Psoas muscle (tissue), 8 donors: ENCODE results near the gene RPSA. TPM values are rescaled to one million over a fixed set of nuclear protein-coding genes. Genes with fewer than 3 reads are reported as not detected.
A peak's percentile ranks its signal among the peaks of the same experiment; 100 is the strongest.

ENCODE experiments used
- ATAC-seq, 4 donors: fragments of 200-7000 bp; cut with Tn5 transposase; one replicate each; pipeline ENCODE4 v1.9.1; 2020; ENCODE audit warnings: moderate library complexity in 3 of 4, mild to moderate bottlenecking in 2 of 4
- DNase-seq, 2 donors: peaks; one replicate each; pipeline ENCODE4 v3.0.0-alpha.2; 2020
- H3K27ac ChIP-seq: fragments of 200-600 bp; one replicate; pipeline ENCODE4 v1.8.0; 2022
- H3K27me3 ChIP-seq, 3 donors: fragments of 200-600 bp in 1 of 3; one replicate each; pipeline versions ENCODE4 v1.6.1 to v1.8.0; 2013 to 2022; ENCODE audit warnings: low read length in 2 of 3, mild to moderate bottlenecking in 2 of 3, moderate library complexity in 1 of 3; ENCODE audit not compliant: insufficient read depth in 3 of 3
- H3K36me3 ChIP-seq, 2 donors: fragments of 200-600 bp in 1 of 2; one replicate each; pipeline versions ENCODE4 v1.6.1 to v1.8.0; 2013 to 2022; ENCODE audit warnings: low read depth in 1 of 2, mild to moderate bottlenecking in 1 of 2, moderate library complexity in 1 of 2; ENCODE audit not compliant: insufficient read depth in 1 of 2
- H3K4me1 ChIP-seq: fragments of 200-600 bp; one replicate; pipeline ENCODE4 v1.8.0; 2022
- H3K4me3 ChIP-seq: fragments of 200-600 bp; one replicate; pipeline ENCODE4 v1.8.0; 2022; ENCODE audit warnings: mild to moderate bottlenecking
- H3K9me3 ChIP-seq: fragments of 200-600 bp; one replicate; pipeline ENCODE4 v1.8.0; 2022
- WGBS, 3 donors: extraction: QIAGEN DNeasy Blood & Tissue Kit; methylation state at CpG; one replicate each; pipeline versions ENCODE4 v1.1.6 to v1.1.7; 2013; 5-methylcytosine and 5-hydroxymethylcytosine counted together
- intact Hi-C, 2 donors: fragments of 100-400 bp; cut with DNase I; formaldehyde crosslinking; loops; one replicate each; pipeline versions ENCODE4 v1.11.0 to v1.14.2; 2022
- polyA plus RNA-seq, 3 donors: library from polyadenylated mRNA; stranded (reverse); fragments of 200-250 nt; gene quantifications; one replicate each; pipeline ENCODE4 v1.2.3, GENCODE V29; 2013
- total RNA-seq, 4 donors: library from RNA; stranded (reverse); fragmentation: NEBNext Ultra II Directional in 2 of 4; extraction: Animal tissue kit (Norgen Biotek cat#: 25700) in 2 of 4; gene quantifications; one replicate each; pipeline versions ENCODE4 v1.2.1 to v1.2.4, GENCODE V29; 2021 to 2023
- TF ChIP-seq, protein P1 (sequence below): fragments of 200-600 bp; IDR thresholded peaks from one replicate; pipeline ENCODE4 v1.8.0; 2022; ENCODE audit warnings: antibody characterized with exemption
- donor health status: healthy with polysubstance abuse.
- donor health status: DM: no; HTN: no; CAD: no; lungs with moderate emphysema.
- donor health status: Bipolar disorder and iron deficiency.
- donor health status: healthy.
- donor health status: DM: yes; HTN: yes; CAD: no.
- donor health status: DM: no; HTN: no; CAD: no.
- donor health status: DM: no; HTN: no; CAD: no.
- donor health status: DM: yes; HTN: yes; CAD: no.

The RPSA gene
- total and polyA plus RNA-seq, 7 donors: 285 to 1,445 (median 738) TPM

DNA sequence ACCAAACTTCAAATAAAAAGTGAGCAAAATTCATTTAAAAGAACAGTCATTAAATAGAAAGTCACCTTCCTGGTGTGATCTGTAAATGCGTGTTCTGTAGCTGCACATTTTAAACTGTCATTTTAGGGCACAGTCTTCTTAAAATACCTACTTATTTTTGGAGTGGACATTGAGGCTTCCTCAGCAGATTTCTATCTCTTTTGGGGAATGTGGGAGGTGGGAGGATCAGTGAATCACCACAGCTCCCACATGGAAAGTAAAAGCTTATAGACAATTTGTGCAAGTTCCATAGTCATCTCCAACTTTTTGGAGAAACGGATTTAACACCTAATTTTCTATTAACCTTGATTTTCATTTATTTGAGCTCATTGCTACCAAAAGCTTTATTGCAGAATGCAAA, 39.9 kb downstream of the RPSA start:
- no peak overlapping the region for H3K27ac ChIP-seq
- H3K9me3 ChIP-seq: no peaks in the 10 kb centered on the region
- intact Hi-C loops: loop anchor here (2.0 kb wide), 1 partner anchor 52 kb away; no protein-coding TSS in a partner anchor
- H3K27me3 ChIP-seq: no peaks in the 10 kb centered on the region
- H3K36me3 ChIP-seq: no peaks in the 10 kb centered on the region
- TF ChIP-seq, protein P1, sequence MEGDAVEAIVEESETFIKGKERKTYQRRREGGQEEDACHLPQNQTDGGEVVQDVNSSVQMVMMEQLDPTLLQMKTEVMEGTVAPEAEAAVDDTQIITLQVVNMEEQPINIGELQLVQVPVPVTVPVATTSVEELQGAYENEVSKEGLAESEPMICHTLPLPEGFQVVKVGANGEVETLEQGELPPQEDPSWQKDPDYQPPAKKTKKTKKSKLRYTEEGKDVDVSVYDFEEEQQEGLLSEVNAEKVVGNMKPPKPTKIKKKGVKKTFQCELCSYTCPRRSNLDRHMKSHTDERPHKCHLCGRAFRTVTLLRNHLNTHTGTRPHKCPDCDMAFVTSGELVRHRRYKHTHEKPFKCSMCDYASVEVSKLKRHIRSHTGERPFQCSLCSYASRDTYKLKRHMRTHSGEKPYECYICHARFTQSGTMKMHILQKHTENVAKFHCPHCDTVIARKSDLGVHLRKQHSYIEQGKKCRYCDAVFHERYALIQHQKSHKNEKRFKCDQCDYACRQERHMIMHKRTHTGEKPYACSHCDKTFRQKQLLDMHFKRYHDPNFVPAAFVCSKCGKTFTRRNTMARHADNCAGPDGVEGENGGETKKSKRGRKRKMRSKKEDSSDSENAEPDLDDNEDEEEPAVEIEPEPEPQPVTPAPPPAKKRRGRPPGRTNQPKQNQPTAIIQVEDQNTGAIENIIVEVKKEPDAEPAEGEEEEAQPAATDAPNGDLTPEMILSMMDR: no peak
- no peaks in the 10 kb centered on the region for H3K4me1 ChIP-seq
- 86 to 90% (median 87%) methylated on average over 2 of the region's 2 CpGs for WGBS, 3 donors
- DNase-seq (no peak), ATAC-seq (no peak)
- H3K4me3 ChIP-seq: no peak overlapping the region

DNA sequence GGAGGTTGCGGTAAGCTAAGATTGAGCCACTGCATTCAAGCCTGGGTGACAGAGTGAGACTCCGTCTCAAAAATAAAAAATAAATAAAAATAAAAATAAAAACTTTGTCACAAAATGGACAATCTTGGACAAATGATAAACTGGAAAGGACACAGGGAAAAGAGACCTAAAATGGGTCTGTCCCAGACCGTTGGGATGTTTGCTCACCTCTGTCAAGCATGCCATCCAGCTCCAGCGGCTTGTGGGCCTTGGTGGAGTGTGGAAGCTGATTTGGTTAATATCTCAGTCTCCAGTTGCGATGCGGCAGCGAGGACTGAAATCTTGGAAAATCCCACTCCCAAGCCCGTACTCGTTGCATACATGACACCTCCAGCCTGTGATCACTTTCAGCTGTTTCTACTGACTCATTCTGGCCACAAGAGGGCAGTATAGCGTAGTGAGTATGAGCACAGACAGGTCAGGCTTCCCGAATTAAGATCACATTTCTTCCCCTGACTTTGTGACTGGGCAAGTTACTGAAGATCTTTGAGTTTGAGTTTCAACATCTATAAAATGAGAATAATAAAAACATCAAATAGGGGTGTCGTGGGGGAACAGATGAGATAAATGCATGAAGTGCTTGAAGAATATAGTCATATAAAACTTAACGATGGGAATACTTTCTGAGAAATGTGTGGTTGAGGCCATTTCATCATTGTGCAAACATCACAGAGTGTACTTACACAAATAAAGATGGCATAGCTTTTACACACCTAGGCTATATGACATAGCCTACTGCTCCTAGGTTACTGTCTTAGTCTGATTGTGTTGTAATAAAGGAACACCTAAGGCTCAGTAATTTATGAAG, 41.3 kb downstream of the RPSA start:
- WGBS, 3 donors: 22 to 24% (median 22%) methylated on average over 13 of the region's 13 CpGs
- TF ChIP-seq, protein P1: peak; percentile 89
- H3K27me3 ChIP-seq: no peaks in the 10 kb centered on the region
- ATAC-seq: peak; percentile 92 to 97 (median 93)
- no peaks in the 10 kb centered on the region for H3K36me3 ChIP-seq
- DNase-seq: no peak
- no peaks in the 10 kb centered on the region for H3K9me3 ChIP-seq
- no peaks in the 10 kb centered on the region for H3K4me1 ChIP-seq
- H3K4me3 ChIP-seq: no peak overlapping the region
- intact Hi-C loops: loop anchor here (2.0 kb wide), 1 partner anchor 51 kb away; no protein-coding TSS in a partner anchor
- H3K27ac ChIP-seq: no peak overlapping the region

DNA sequence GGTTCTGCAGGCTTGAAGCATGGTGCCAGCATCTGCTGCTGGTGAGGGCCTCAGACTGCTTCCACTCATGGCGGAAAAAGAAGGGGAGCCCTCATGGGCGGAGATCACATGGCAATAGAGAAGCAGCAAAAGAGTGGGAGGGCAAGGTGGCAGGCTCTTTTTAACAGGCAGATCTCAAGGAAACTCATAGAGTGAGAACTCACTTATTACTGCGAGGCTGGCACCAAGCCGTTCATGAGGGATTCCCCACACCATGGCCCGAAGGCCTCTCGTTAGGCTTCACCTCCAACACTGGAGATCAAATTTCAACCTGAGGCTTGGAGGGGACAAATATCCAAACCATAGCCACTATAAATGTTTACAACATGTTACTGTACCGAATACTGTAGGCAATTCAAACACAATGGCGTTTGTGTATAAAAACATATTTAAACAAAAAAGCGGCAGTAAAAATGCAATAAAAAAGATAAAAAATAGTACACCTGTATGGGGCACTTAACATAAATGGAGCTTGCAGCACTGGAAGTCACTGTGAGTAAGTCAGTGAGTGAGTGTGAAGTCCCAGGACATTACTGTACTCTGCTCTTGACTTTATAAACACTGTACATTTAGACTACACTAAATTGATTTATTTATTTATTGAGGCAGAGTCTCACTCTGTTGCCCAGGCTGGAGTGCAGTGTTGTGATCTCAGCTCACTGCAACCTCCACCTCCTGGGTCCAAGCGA, 42.1 kb downstream of the RPSA start:
- Histone ChIP-seq H3K27ac (no peak overlapping the region), H3K9me3 (no peaks in the 10 kb centered on the region), H3K4me3 (no peak overlapping the region), H3K27me3 (no peaks in the 10 kb centered on the region), H3K36me3 (no peaks in the 10 kb centered on the region), H3K4me1 (no peaks in the 10 kb centered on the region)
- TF ChIP-seq, protein P1: no peak
- intact Hi-C loops: no loop called here
- WGBS, 3 donors: 59 to 61% (median 61%) methylated on average over 10 of the region's 10 CpGs
- ATAC-seq (no peak), DNase-seq (no peak)

DNA sequence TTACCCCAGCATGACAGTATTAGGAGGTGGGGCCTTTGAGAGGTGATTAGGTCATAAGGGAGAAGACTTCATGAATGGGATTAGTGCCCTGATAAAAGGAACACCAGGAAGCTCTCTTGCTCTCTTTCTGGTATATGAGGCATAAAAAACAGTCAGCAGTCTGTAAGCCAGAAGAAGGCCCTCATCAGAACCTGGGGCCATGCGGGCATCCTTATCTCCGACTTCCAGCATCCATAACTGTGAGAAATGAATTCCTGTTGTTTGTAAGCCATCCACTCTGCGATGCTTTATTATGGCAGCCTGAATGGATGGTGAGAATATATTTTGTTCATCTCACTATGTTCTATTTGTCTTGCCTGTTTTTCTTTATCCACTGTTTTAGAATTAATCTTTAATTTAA, 43.3 kb downstream of the RPSA start:
- H3K4me3 ChIP-seq: no peak overlapping the region
- ATAC-seq (no peak), DNase-seq (no peak)
- no peaks in the 10 kb centered on the region for H3K9me3 ChIP-seq
- H3K27ac ChIP-seq: no peak overlapping the region
- no peaks in the 10 kb centered on the region for H3K4me1 ChIP-seq
- H3K27me3 ChIP-seq: no peaks in the 10 kb centered on the region
- intact Hi-C loops: no loop called here
- WGBS, 3 donors: 64 to 82% (median 65%) methylated on average over 3 of the region's 3 CpGs
- H3K36me3 ChIP-seq: no peaks in the 10 kb centered on the region
- TF ChIP-seq, protein P1: no peak
